Panc1 (cell line): ENCODE measurements around the gene PLXNA2.

Experiments used
- CTCF ChIP-seq: fragments of 450-650 bp; IDR thresholded peaks from 2 replicates; pipeline ENCODE4 v1.5.1; 2017; ENCODE audit warnings: mild to moderate bottlenecking
- POLR2AphosphoS5 ChIP-seq: IDR thresholded peaks from 2 replicates; pipeline ENCODE4 v1.6.1; 2012; ENCODE audit warnings: mild to moderate bottlenecking, low read depth, low read length, moderate library complexity
- SIN3A ChIP-seq: IDR thresholded peaks from 2 replicates; pipeline ENCODE4 v1.6.1; 2012; ENCODE audit warnings: low read depth, mild to moderate bottlenecking, low read length, moderate library complexity, borderline replicate concordance; ENCODE audit not compliant: insufficient read depth

GRCh38 chr1:208060215-208060869 lies 183.8 kb downstream of the PLXNA2 start:
- TF ChIP-seq POLR2AphosphoS5 (no peak), CTCF (no peak), SIN3A (no peak)
